ENCODE measurements around the gene ERBB4. TPM values are rescaled to one million over a fixed set of nuclear protein-coding genes. Genes with fewer than 3 reads are reported as not detected.
"Not testable (repeated sequence)": the region's sequence is repeated elsewhere in the genome, so short reads cannot be mapped to it uniquely, and the experiment has no call there.

ERBB4 gene
- total RNA-seq, 1 donor from 2014 or later: 25.3 TPM

GRCh38 chr2:212484563-212485080 lies 54.0 kb downstream of the ERBB4 start:
- intact Hi-C loops (cut with DNase I): no loop called here
- no peak for DNase-seq

GRCh38 chr2:212480447-212480846 lies 58.2 kb downstream of the ERBB4 start:
- DNase-seq (no peak), ATAC-seq (no peak)
- Histone ChIP-seq H3K27me3 (ENCODE audit: low read depth) (no peaks in the 10 kb centered on the region), H3K4me1 (no peaks in the 10 kb centered on the region), H3K36me3 (no peaks in the 10 kb centered on the region), H3K9me3 (no peaks in the 10 kb centered on the region), H3K27ac (no peak overlapping the region), H3K4me3 (no peak overlapping the region)
- intact Hi-C loops (cut with DNase I): no loop called here
- no peak for TF ChIP-seq CTCF (IDR thresholded peaks at IDR 0.05)

More at GRCh38 chr2:212484563-212485080, 54.0 kb downstream of the ERBB4 start:
- TF ChIP-seq CTCF (IDR thresholded peaks at IDR 0.05): no peak
- Histone ChIP-seq H3K4me3 (no peak overlapping the region), H3K27ac (no peak overlapping the region), H3K4me1 (no peaks in the 10 kb centered on the region), H3K36me3 (no peaks in the 10 kb centered on the region), H3K27me3 (ENCODE audit: low read depth) (no peaks in the 10 kb centered on the region), H3K9me3 (no peaks in the 10 kb centered on the region)
- ATAC-seq: no peak

- TF ChIP-seq CTCF (IDR thresholded peaks at IDR 0.05): no peak
- DNase-seq: no peak
- H3K4me3 ChIP-seq: no peak overlapping the region
- intact Hi-C loops (cut with DNase I): no loop called here
- H3K27ac ChIP-seq: no peak overlapping the region
- H3K36me3 ChIP-seq: no peaks in the 10 kb centered on the region
- ATAC-seq: no peak
- no peaks in the 10 kb centered on the region for H3K4me1 ChIP-seq
- H3K27me3 ChIP-seq (ENCODE audit: low read depth): no peaks in the 10 kb centered on the region
- H3K9me3 ChIP-seq: no peaks in the 10 kb centered on the region
Measured at GRCh38 chr2:212477571-212477970, 61.0 kb downstream of the ERBB4 start.

GRCh38 chr2:212473211-212473610 lies 65.4 kb downstream of the ERBB4 start:
- ATAC-seq (no peak), DNase-seq (no peak)
- H3K27me3 ChIP-seq (ENCODE audit: low read depth): no peaks in the 10 kb centered on the region
- no peaks in the 10 kb centered on the region for H3K9me3 ChIP-seq
- no peaks in the 10 kb centered on the region for H3K36me3 ChIP-seq
- no peak overlapping the region for H3K27ac ChIP-seq
- no peak overlapping the region for H3K4me3 ChIP-seq
- H3K4me1 ChIP-seq: no peaks in the 10 kb centered on the region
- TF ChIP-seq CTCF (IDR thresholded peaks at IDR 0.05): no peak
- intact Hi-C loops (cut with DNase I): no loop called here

GRCh38 chr2:212467551-212467950 lies 71.1 kb downstream of the ERBB4 start:
- H3K27ac ChIP-seq; intact Hi-C loops (cut with DNase I); H3K36me3 ChIP-seq; H3K4me3 ChIP-seq; ATAC-seq; H3K27me3 ChIP-seq (ENCODE audit: low read depth); H3K9me3 ChIP-seq; DNase-seq; H3K4me1 ChIP-seq: not testable (repeated sequence)

GRCh38 chr2:212465456-212465855 lies 73.1 kb downstream of the ERBB4 start:
- intact Hi-C loops (cut with DNase I): no loop called here
- TF ChIP-seq CTCF (IDR thresholded peaks at IDR 0.05): no peak

GRCh38 chr2:212461708-212462107 lies 76.9 kb downstream of the ERBB4 start:
- H3K27ac ChIP-seq; H3K4me3 ChIP-seq; DNase-seq; H3K27me3 ChIP-seq (ENCODE audit: low read depth); intact Hi-C loops (cut with DNase I); ATAC-seq; H3K36me3 ChIP-seq; H3K4me1 ChIP-seq; H3K9me3 ChIP-seq: not testable (repeated sequence)

More at GRCh38 chr2:212465456-212465855, 73.1 kb downstream of the ERBB4 start:
- no peak overlapping the region for H3K4me3 ChIP-seq
- H3K4me1 ChIP-seq: no peaks in the 10 kb centered on the region
- no peaks in the 10 kb centered on the region for H3K9me3 ChIP-seq
- no peak for DNase-seq
- no peak overlapping the region for H3K27ac ChIP-seq
- no peaks in the 10 kb centered on the region for H3K36me3 ChIP-seq
- H3K27me3 ChIP-seq (ENCODE audit: low read depth): no peaks in the 10 kb centered on the region
- no peak for ATAC-seq
